ENCODE results near the gene TAS2R13.

Gene TAS2R13

DNA sequence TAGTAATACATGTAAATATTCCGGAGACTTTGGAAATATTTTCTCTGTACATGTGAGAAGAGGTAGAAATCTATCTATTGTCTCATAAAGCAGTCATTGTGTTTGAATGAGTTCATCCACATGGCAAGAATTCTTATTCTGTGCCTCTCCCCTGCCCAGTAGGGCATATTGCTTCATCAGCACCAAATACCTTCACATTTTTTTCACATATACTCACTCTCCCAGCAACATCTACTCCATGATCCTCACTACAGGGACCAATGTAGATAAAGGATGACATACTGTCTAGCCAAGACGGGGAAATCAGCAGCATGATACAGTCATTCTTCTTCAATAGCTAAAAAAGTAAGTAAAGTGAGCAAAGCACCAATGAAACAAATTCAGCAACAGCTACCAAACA lies 31.0 kb upstream of the TAS2R13 start:
- H3K4me3 ChIP-seq (ENCODE audit: low read depth, low read length), result no peak overlapping the region
- TF ChIP-seq, protein P1, sequence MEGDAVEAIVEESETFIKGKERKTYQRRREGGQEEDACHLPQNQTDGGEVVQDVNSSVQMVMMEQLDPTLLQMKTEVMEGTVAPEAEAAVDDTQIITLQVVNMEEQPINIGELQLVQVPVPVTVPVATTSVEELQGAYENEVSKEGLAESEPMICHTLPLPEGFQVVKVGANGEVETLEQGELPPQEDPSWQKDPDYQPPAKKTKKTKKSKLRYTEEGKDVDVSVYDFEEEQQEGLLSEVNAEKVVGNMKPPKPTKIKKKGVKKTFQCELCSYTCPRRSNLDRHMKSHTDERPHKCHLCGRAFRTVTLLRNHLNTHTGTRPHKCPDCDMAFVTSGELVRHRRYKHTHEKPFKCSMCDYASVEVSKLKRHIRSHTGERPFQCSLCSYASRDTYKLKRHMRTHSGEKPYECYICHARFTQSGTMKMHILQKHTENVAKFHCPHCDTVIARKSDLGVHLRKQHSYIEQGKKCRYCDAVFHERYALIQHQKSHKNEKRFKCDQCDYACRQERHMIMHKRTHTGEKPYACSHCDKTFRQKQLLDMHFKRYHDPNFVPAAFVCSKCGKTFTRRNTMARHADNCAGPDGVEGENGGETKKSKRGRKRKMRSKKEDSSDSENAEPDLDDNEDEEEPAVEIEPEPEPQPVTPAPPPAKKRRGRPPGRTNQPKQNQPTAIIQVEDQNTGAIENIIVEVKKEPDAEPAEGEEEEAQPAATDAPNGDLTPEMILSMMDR (IDR thresholded peaks at IDR 0.05; ENCODE audit: borderline replicate concordance, insufficient read depth, low read depth, low read length), result no peak

GRCh38 chr12:10939163-10939562 lies 29.8 kb upstream of the TAS2R13 start, which contains the start of gene TAS2R14:
TAS2R14 (minus strand) TSS chr12:10939263; CDS start chr12:10939207, 56 bp downstream.
- no peak within 1 kb of the TSS for H3K4me3 ChIP-seq (ENCODE audit: low read depth, low read length)
- TF ChIP-seq, protein P1 (IDR thresholded peaks at IDR 0.05; ENCODE audit: borderline replicate concordance, insufficient read depth, low read depth, low read length), result no peak

DNA sequence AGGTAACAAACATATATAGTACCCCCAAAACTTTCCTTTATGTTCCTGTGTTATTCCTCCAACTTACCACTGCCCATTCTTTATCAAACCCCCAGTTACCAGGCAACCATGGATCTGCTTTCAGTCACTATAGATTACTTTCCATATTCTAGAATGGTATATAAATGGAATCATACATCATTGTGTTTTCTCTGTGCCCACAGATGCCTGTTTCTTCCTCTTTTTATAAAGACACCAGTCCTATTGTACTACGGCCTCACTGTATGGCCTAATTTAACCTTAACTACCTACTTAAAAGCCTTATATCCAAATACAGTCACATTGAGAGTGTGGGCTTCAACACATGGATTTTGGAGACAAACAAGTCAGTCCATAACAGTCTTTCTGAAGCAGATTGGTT lies 27.1 kb upstream of the TAS2R13 start:
- TF ChIP-seq, protein P1 (IDR thresholded peaks at IDR 0.05; ENCODE audit: borderline replicate concordance, insufficient read depth, low read depth, low read length), result no peak
- H3K4me3 ChIP-seq (ENCODE audit: low read depth, low read length), result no peak overlapping the region

GRCh38 chr12:10928746-10929286 lies 19.5 kb upstream of the TAS2R13 start, which contains the start of gene PRH2:
PRH2 (plus strand) TSS chr12:10929236; CDS start chr12:10929274, 38 bp downstream.
- TF ChIP-seq, protein P1 (IDR thresholded peaks at IDR 0.05; ENCODE audit: borderline replicate concordance, insufficient read depth, low read depth, low read length), result no peak
- no peak within 1 kb of the TSS for H3K4me3 ChIP-seq (ENCODE audit: low read depth, low read length)

DNA sequence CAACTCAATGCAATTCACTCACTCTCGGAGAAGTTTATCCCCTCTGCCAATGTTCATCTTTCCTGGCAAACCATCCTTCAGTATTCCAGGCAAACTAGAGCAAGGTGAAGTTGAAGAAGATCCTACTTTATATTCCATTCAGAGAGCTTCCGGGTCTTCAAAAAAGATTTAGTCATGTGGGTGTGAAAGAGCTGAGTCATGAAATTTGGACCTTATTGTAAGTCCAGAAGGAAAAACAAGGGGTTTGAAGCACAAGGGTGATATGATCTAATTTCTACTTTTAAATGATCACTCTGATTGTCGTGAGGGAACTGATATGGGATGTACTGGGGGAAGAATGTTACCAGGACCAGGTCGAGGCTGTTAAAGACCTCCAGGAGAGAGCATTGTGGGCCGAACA lies 16.9 kb upstream of the TAS2R13 start:
- no peak overlapping the region for H3K4me3 ChIP-seq (ENCODE audit: low read depth, low read length)
- TF ChIP-seq, protein P1 (IDR thresholded peaks at IDR 0.05; ENCODE audit: borderline replicate concordance, insufficient read depth, low read depth, low read length), result no peak

DNA sequence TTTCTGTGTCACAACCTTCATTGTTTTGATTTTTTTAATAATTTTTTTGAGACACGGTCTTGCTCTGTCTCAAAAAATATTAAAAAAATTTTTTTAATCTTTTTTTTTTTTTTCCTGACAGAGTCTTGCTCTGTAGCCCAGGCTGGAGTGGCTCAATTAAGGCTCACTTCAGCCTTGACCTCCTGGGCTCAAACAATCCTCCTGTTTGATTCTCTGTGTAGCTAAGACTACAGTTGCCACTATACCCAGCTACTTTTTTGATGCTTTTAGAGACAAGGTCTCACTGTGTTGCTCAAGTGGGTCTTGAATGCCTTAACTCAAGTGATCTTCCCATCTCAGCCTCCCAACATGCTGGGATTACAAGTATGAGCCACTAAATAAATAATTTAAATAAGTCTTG lies 10.4 kb upstream of the TAS2R13 start:
- TF ChIP-seq, protein P1 (IDR thresholded peaks at IDR 0.05; ENCODE audit: borderline replicate concordance, insufficient read depth, low read depth, low read length), result no peak
- no peak overlapping the region for H3K4me3 ChIP-seq (ENCODE audit: low read depth, low read length)

DNA sequence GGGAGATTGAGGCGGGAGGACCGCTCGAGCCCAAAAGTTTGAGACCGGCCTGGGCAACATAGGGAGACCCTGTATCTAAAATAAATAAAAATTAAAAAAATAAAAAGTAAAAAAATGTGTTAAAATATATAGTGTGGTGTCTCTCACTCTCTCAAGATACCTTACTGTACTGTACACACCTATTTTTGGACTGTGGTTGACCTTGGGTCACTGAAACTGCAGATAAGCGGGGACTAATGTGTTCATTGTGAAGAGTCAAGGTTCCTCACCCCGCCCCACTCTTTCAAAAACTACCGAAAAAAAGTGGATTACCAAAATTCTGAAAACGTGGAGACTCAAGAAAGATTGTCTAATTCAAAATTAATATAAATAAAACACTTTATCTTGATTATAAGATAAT lies 1.0 kb upstream of the TAS2R13 start:
- no peak overlapping the region for H3K4me3 ChIP-seq (ENCODE audit: low read depth, low read length)
- TF ChIP-seq, protein P1 (IDR thresholded peaks at IDR 0.05; ENCODE audit: borderline replicate concordance, insufficient read depth, low read depth, low read length), result no peak

All from GM12875 (cell line).